ENCODE measurements around the gene R3HDML. TPM values are rescaled to one million over a fixed set of nuclear protein-coding genes. Genes with fewer than 3 reads are reported as not detected.

Gene R3HDML

DNA sequence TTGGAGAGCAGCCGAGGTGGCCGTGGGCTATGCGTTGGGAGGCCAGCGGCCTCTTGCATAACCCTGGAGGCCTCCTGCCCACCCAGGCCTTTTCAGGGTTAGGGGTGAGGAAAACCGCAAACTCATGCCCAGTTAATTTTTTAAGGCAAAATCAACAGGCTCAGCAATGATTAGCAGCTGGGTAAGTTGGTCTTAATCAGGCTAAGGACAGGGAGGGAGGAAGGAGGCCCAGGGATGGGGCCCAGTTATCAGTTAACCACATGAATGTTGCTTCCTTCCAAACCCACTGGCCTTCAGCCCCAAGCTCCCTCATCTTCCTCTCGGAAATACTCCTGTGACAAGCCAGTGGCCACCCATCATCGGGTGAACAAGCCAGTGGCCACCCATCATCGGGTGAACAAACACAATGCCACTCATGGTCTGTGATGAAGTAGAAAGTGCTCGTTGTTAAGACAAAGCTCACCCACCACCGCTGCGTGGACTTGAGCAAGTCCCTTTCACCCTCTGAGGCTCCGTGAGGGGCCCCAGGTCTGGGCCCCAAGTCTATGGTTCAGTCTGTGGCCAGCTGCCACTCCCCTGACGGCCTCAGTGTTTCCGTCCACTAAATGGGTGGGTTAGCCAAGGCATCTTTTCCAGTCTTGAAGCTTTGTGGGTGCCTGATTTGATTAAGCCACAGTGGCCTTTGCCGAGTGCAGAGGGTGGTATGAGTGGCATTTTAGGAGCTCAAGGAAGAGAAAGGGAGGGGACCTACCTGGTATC, 58.0 kb downstream of the R3HDML start:
- no peaks in the 10 kb centered on the region for H3K9me3 ChIP-seq (replicated peaks; ENCODE audit: low read length)
- no peak overlapping the region for H3K9ac ChIP-seq (ENCODE audit: low read depth, low read length)
- no peak overlapping the region for H3K4me2 ChIP-seq (ENCODE audit: low read length)
- no peaks in the 10 kb centered on the region for H3K36me3 ChIP-seq (ENCODE audit: insufficient read depth, low read length)
- no peaks in the 10 kb centered on the region for H3K4me1 ChIP-seq (ENCODE audit: control insufficient read depth, insufficient read depth, low read length)
- H3K4me3 ChIP-seq (ENCODE audit: low read length), result no peak overlapping the region
- H3K27me3 ChIP-seq (ENCODE audit: control insufficient read depth, insufficient read depth, low read length), result peaks cover 71% of the 10 kb centered on the region

DNA sequence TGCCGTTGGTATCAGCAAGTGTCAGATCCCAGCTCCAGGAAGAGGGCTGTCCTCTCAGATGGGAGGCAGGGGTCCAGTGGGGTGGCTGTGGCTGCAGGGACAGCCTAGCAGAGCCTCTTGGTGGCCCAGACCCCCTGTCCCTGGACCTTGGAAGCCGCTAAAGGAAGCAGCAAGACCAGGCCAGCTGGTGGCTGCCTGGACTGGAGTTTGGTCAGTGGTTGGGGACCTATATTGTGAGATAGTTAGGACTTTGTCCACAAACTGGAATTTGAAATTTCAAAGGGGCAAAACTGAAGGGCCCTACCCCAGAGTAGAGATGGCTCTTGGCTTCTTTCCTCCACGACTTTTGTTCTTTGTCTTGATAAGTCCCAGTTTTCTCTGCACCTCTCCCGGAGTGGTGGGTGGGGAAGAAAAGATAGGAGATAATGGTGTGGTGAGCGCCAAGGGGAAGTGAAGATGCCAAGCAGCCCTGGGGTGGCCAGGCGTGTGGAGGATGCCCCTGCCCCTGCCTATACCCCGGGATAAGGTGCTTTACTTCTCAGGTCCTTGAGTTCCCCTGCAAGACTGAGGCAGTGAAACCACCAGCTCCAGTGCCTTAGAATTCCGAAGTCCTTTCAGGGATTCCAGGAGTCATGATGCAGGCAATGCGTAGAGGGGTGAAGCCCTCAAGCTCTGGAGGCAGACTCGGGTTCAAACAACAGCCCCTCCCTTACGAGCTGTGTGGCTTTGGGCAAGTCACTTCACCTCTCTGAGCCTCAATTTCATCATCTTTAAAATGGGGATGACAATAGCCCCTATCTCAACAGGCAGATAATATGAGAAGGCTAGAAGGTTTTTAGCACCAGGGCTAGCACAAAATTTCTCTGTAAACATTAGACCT, 58.9 kb downstream of the R3HDML start:
- H3K4me1 ChIP-seq (ENCODE audit: control insufficient read depth, insufficient read depth, low read length), result no peaks in the 10 kb centered on the region
- no peaks in the 10 kb centered on the region for H3K9me3 ChIP-seq (replicated peaks; ENCODE audit: low read length)
- H3K36me3 ChIP-seq (ENCODE audit: insufficient read depth, low read length), result no peaks in the 10 kb centered on the region
- H3K4me2 ChIP-seq (ENCODE audit: low read length), result no peak overlapping the region
- no peak overlapping the region for H3K4me3 ChIP-seq (ENCODE audit: low read length)
- peaks cover 71% of the 10 kb centered on the region for H3K27me3 ChIP-seq (ENCODE audit: control insufficient read depth, insufficient read depth, low read length)
- no peak overlapping the region for H3K9ac ChIP-seq (ENCODE audit: low read depth, low read length)

DNA sequence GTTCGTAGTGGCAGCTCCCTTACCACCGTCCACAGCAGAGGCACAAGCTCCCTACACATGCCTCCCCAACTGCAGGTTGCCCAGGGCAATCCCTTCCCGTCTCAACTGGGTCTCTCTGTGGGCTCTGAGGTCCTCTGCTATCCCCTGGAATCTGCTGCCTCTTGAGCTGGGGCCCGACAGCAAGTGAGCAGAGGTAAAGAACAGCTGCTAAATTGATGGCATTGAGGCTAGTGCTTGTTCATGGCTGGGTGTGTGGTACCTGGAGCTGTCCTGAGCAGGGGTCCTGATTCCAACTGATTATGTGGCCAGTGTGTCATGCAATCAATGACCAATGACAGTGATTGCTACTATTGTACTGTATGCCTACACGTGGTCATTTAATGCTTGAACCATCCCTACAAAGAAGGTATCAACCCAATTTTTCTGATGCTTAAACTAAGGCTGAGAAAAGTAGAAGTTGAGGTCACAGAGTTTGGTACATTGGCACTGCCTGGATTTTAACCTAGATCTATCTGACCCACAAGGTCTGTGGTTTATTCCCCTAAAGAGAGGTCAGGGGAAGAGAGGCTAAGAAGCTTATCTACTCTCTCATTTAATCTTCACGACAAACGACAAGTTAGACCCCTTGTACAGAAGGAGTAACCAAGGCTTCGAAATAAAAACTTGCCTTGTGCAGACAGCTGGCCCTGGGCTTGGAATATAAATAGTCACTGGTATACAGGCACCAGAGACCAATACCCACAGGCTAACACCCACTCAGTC, 59.7 kb downstream of the R3HDML start:
- no peaks in the 10 kb centered on the region for H3K4me1 ChIP-seq (ENCODE audit: control insufficient read depth, insufficient read depth, low read length)
- H3K4me2 ChIP-seq (ENCODE audit: low read length), result no peak overlapping the region
- no peaks in the 10 kb centered on the region for H3K9me3 ChIP-seq (replicated peaks; ENCODE audit: low read length)
- H3K9ac ChIP-seq (ENCODE audit: low read depth, low read length), result no peak overlapping the region
- peaks cover 65% of the 10 kb centered on the region for H3K27me3 ChIP-seq (ENCODE audit: control insufficient read depth, insufficient read depth, low read length)
- H3K36me3 ChIP-seq (ENCODE audit: insufficient read depth, low read length), result no peaks in the 10 kb centered on the region
- H3K4me3 ChIP-seq (ENCODE audit: low read length), result no peak overlapping the region

DNA sequence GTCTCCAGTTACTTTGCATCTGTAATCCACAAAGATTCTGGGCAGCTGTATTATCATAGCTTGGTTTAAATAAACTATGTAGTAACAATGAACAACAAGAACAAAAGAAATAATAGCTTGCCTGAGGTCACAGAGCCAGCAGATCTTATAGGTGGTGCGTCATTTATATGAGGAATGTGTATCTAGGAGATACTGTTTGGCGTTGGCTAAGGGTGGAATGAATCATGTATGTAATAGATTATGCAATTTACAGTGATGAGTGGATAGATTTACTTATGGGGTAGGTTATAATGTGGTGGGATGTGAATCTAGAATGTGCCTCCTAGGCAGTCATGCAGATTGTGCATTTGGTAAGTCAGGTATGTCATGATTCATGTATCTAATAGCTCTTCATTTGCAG, 61.5 kb downstream of the R3HDML start:
- Histone ChIP-seq H3K4me3 (ENCODE audit: low read length) (no peak overlapping the region), H3K36me3 (ENCODE audit: insufficient read depth, low read length) (no peaks in the 10 kb centered on the region), H3K9me3 (replicated peaks; ENCODE audit: low read length) (no peaks in the 10 kb centered on the region), H3K4me2 (ENCODE audit: low read length) (no peak overlapping the region), H3K27me3 (ENCODE audit: control insufficient read depth, insufficient read depth, low read length) (peaks cover 57% of the 10 kb centered on the region), H3K9ac (ENCODE audit: low read depth, low read length) (no peak overlapping the region), H3K4me1 (ENCODE audit: control insufficient read depth, insufficient read depth, low read length) (no peaks in the 10 kb centered on the region)

DNA sequence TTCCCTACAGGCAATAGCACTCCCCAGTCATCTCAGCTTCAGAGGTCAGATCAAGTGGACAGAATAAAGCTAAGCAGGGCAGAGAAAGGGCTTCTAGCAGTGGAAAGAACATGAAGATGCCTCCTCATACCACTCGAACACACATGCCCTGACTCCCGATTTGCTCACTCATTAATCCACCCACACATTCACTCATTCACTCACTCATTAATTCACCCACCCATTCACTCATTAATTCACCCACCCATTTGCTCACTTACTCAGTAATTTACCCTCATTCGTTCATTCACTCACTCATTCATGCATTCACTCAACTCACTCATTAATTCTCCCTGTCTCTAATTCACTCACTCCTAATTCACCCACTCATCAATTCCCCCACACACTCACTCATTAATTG, 62.6 kb downstream of the R3HDML start:
- Histone ChIP-seq H3K4me1 (ENCODE audit: control insufficient read depth, insufficient read depth, low read length) (no peaks in the 10 kb centered on the region), H3K9ac (ENCODE audit: low read depth, low read length) (no peak overlapping the region), H3K27me3 (ENCODE audit: control insufficient read depth, insufficient read depth, low read length) (peaks cover 61% of the 10 kb centered on the region), H3K4me2 (ENCODE audit: low read length) (no peak overlapping the region), H3K9me3 (replicated peaks; ENCODE audit: low read length) (no peaks in the 10 kb centered on the region), H3K36me3 (ENCODE audit: insufficient read depth, low read length) (no peaks in the 10 kb centered on the region), H3K4me3 (ENCODE audit: low read length) (no peak overlapping the region)

DNA sequence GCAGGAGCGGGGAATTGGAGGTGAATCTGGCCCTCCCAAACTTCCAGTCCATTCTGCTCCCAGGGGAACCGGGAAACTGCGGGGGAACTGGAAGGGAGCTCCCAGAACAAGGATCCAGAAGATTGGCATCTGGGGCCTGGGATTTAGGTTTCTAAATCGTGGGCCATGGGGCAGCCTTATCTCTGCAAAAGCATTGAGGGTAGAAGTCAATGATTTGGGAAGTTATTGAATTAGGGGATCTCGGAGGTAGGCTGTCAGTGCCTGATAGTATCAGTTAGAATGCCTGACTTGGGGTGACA, 63.8 kb downstream of the R3HDML start:
- Histone ChIP-seq H3K36me3 (ENCODE audit: insufficient read depth, low read length) (no peaks in the 10 kb centered on the region), H3K9ac (ENCODE audit: low read depth, low read length) (no peak overlapping the region), H3K4me3 (ENCODE audit: low read length) (no peak overlapping the region), H3K4me2 (ENCODE audit: low read length) (no peak overlapping the region), H3K4me1 (ENCODE audit: control insufficient read depth, insufficient read depth, low read length) (peaks cover 3% of the 10 kb centered on the region), H3K9me3 (replicated peaks; ENCODE audit: low read length) (no peaks in the 10 kb centered on the region), H3K27me3 (ENCODE audit: control insufficient read depth, insufficient read depth, low read length) (peaks cover 54% of the 10 kb centered on the region)

Small RNA genes within 50 kb of the gene (small RNA-seq; reads per million reads assigned to genes)
- not detected for gene RF00019
